ENCODE results near the gene C3orf18.

C3orf18 gene

GRCh38 chr3:50584391-50584790 is 16.8 kb upstream of the C3orf18 start:
- in situ Hi-C loops (cut with MboI; ENCODE audit: low sequenced_read_pairs): no loop called here

- in situ Hi-C loops (cut with MboI; ENCODE audit: low sequenced_read_pairs): no loop called here
These were observed 16.4 kb upstream of the C3orf18 start for GRCh38 chr3:50583897-50584296.

- in situ Hi-C loops (cut with MboI; ENCODE audit: low sequenced_read_pairs): no loop called here
These were observed 14.5 kb upstream of the C3orf18 start for GRCh38 chr3:50582083-50582482.

- in situ Hi-C loops (cut with MboI; ENCODE audit: low sequenced_read_pairs): no loop called here
These were observed 13.9 kb upstream of the C3orf18 start for GRCh38 chr3:50581459-50581842.

GRCh38 chr3:50580683-50581458 is 13.3 kb upstream of the C3orf18 start:
- in situ Hi-C loops (cut with MboI; ENCODE audit: low sequenced_read_pairs): no loop called here

GRCh38 chr3:50577348-50577747 is 9.8 kb upstream of the C3orf18 start:
- in situ Hi-C loops (cut with MboI; ENCODE audit: low sequenced_read_pairs): no loop called here

- in situ Hi-C loops (cut with MboI; ENCODE audit: low sequenced_read_pairs): no loop called here
These were observed 7.8 kb upstream of the C3orf18 start for GRCh38 chr3:50575372-50575771.

GRCh38 chr3:50574444-50574831 is 6.9 kb upstream of the C3orf18 start:
- in situ Hi-C loops (cut with MboI; ENCODE audit: low sequenced_read_pairs): no loop called here

- in situ Hi-C loops (cut with MboI; ENCODE audit: low sequenced_read_pairs): no loop called here
These were observed 6.3 kb upstream of the C3orf18 start for GRCh38 chr3:50573566-50574443.

- in situ Hi-C loops (cut with MboI; ENCODE audit: low sequenced_read_pairs): no loop called here
These were observed 5.3 kb upstream of the C3orf18 start for GRCh38 chr3:50572801-50573371.

- in situ Hi-C loops (cut with MboI; ENCODE audit: low sequenced_read_pairs): no loop called here
These were observed 4.6 kb upstream of the C3orf18 start for GRCh38 chr3:50572158-50572557.

GRCh38 chr3:50571486-50571885 is 3.9 kb upstream of the C3orf18 start:
- in situ Hi-C loops (cut with MboI; ENCODE audit: low sequenced_read_pairs): no loop called here

- in situ Hi-C loops (cut with MboI; ENCODE audit: low sequenced_read_pairs): no loop called here
These were observed 3.1 kb upstream of the C3orf18 start for GRCh38 chr3:50570508-50571279.

GRCh38 chr3:50568947-50569749 is 1.6 kb upstream of the C3orf18 start, which contains the start of gene HEMK1:
Gene HEMK1, plus strand, starts transcription at chr3:50569522. Its CDS starts 1,583 bp downstream, at chr3:50571105.
- in situ Hi-C loops (cut with MboI; ENCODE audit: low sequenced_read_pairs): no loop called here

- in situ Hi-C loops (cut with MboI; ENCODE audit: low sequenced_read_pairs): no loop called here
These were observed 549 bp downstream of the C3orf18 start for GRCh38 chr3:50567011-50567385.

- in situ Hi-C loops (cut with MboI; ENCODE audit: low sequenced_read_pairs): no loop called here
These were observed 3.2 kb downstream of the C3orf18 start for GRCh38 chr3:50564321-50564720.

- in situ Hi-C loops (cut with MboI; ENCODE audit: low sequenced_read_pairs): no loop called here
These were observed 3.7 kb downstream of the C3orf18 start for GRCh38 chr3:50563867-50564266.

- in situ Hi-C loops (cut with MboI; ENCODE audit: low sequenced_read_pairs): no loop called here
These were observed 4.7 kb downstream of the C3orf18 start for GRCh38 chr3:50562861-50563260.

GRCh38 chr3:50559702-50560101 is 7.8 kb downstream of the C3orf18 start:
- in situ Hi-C loops (cut with MboI; ENCODE audit: low sequenced_read_pairs): no loop called here

- in situ Hi-C loops (cut with MboI; ENCODE audit: low sequenced_read_pairs): no loop called here
These were observed 9.6 kb downstream of the C3orf18 start for GRCh38 chr3:50557915-50558314.
